ENCODE data around the gene EQTN. TPM values are rescaled to one million over a fixed set of nuclear protein-coding genes. Genes with fewer than 3 reads are reported as not detected.
A peak's percentile ranks its signal among the peaks of the same experiment; 100 is the strongest.

Gene EQTN
- total and polyA plus RNA-seq, 2 of the 13 experiments (the other 11 are each of a cell fraction or from before 2014, with no cell fraction given), result not detected

DNA sequence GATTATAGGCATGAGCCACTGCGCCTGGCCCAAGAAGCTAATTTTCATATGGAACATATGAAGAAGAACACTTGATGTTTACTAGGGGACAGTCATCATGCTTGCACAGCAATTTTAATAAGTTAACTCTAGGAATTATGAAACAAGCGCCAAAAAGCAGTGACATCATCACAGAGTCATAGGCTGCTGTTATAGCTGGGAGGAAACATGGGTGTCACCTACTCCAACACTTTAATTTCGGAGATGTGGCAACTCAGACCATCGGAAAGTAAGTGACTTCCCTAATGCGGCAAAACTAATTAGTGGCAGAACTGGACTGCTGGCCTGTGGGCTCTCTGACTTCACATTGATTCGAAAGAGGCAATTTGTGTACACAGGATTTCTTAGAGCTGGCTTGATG lies 38.1 kb upstream of the EQTN start:
- no peak overlapping the region for H3K4me3 ChIP-seq (replicated peaks in 1 of 3; ENCODE audit: insufficient read depth in 1 of 3, low read depth in 2 of 3, low read length in 3 of 3)
- H3K27ac ChIP-seq (ENCODE audit: extremely low read length, insufficient read depth, low read length), result no peak overlapping the region
- H3K4me1 ChIP-seq (ENCODE audit: insufficient read depth, low read length), result no peaks in the 10 kb centered on the region
- ATAC-seq (no peak), DNase-seq (ENCODE audit: low spot score) (no peak), FAIRE-seq (no peak)
- ChIA-PET POLR2A (no interaction called here), CTCF (ENCODE audit: low intra/inter-chr PET ratio, low total read pairs) (interaction anchor here (0.8 to 3.3 kb wide), 2 partner anchors 195 to 213 kb away, joined by 3 to 46 read pairs; partner anchors contain the start of gene MOB3B)
- TF ChIP-seq, protein P1, sequence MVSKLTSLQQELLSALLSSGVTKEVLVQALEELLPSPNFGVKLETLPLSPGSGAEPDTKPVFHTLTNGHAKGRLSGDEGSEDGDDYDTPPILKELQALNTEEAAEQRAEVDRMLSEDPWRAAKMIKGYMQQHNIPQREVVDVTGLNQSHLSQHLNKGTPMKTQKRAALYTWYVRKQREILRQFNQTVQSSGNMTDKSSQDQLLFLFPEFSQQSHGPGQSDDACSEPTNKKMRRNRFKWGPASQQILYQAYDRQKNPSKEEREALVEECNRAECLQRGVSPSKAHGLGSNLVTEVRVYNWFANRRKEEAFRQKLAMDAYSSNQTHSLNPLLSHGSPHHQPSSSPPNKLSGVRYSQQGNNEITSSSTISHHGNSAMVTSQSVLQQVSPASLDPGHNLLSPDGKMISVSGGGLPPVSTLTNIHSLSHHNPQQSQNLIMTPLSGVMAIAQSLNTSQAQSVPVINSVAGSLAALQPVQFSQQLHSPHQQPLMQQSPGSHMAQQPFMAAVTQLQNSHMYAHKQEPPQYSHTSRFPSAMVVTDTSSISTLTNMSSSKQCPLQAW (CRISPR knock-in tag; IDR thresholded peaks at IDR 0.05), result no peak
- TF ChIP-seq CREB1 (IDR thresholded peaks at IDR 0.05), result 0 out of 2 replicates have a peak, but pooled peaks have one; percentile 22
- no peak for TF ChIP-seq CREB1 (CRISPR knock-in tag; IDR thresholded peaks at IDR 0.05)
- no TSS peak for BruUV-seq (replicated peaks)
- H3K36me3 ChIP-seq (replicated peaks in 1 of 2; ENCODE audit: control insufficient read depth in 1 of 2, insufficient read depth in 2 of 2, low read length in 2 of 2), result no peaks in the 10 kb centered on the region
- H3K27me3 ChIP-seq (ENCODE audit: control insufficient read depth in 1 of 2, insufficient read depth in 2 of 2, low read length in 2 of 2), result peaks cover 0 to 12% of the 10 kb centered on the region in 2 experiments; a peak in 2 of 5 replicates
- in situ Hi-C loops (cut with HindIII; ENCODE audit: extremely low pct_ligation_motif_present, low pct_unique_long_range_greater_than_20kb) (loop anchor here (25.0 kb wide), 1 partner anchor 727 kb away; no protein-coding TSS in a partner anchor), intact Hi-C loops (cut with micrococcal nuclease; ENCODE audit: unreplicated experiment) (no loop called here)
- no peaks in the 10 kb centered on the region for H4K20me1 ChIP-seq (ENCODE audit: insufficient read depth, low read length)
- H3K9ac ChIP-seq (ENCODE audit: insufficient read depth, low read depth, low read length), result no peak overlapping the region
- 39% methylated on average over 5 of the region's 6 CpGs for WGBS (ENCODE audit: low lambda C conversion rate)
- H3K4me2 ChIP-seq (ENCODE audit: low read depth, low read length), result no peak overlapping the region
- H3K9me3 ChIP-seq (ENCODE audit: low read length), result no peaks in the 10 kb centered on the region
- no peak overlapping the region for H2AFZ ChIP-seq (ENCODE audit: low read length)
- H3K79me2 ChIP-seq (ENCODE audit: insufficient read depth, low read length), result no peaks in the 10 kb centered on the region

DNA sequence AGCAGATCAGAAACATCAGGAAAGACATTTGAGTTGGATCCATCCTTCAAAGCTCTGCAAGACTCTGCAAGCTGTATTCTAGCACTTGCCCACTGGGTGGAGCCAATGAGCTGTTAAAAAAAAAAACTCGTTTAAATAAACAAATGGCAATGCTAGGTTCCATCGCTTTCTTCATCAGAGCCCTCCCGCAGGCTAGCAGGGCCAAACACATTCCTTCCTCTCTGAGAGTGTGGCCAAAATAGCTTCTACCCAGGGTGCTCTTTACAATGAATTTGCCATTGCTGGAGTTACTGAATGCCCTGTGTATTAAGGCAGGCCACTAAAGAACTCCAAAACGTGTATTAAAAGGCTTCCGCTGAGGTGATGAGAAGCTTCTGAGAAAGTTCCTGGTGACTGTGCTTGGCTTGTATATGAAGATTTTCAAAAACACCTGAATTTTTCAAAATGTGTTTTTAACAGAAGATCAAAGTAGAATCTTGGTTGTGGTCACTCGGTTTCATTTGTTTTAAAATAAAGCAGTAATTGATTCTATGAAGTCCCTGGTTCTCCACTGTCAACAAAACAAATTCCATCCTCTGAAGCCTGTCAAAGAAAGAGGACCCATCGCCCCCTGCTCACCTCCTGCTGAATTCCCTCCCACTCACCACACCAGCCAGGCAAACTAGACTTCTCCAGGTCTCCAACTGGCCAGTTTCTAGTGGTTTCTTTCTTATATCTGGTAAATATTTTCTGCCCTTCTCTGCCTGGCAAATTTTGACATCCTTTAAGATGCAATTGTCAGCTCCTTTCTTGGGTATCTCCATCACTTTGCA lies 36.5 kb upstream of the EQTN start:
- H2AFZ ChIP-seq (ENCODE audit: low read length), result no peak overlapping the region
- no peaks in the 10 kb centered on the region for H4K20me1 ChIP-seq (ENCODE audit: insufficient read depth, low read length)
- intact Hi-C loops (cut with micrococcal nuclease; ENCODE audit: unreplicated experiment), result loop anchor here (1.0 kb wide), 3 partner anchors 196 to 740 kb away; partner anchors contain the start of gene MOB3B
- H3K9ac ChIP-seq (ENCODE audit: insufficient read depth, low read depth, low read length), result no peak overlapping the region
- peak; percentile 57 for DNase-seq (ENCODE audit: low spot score)
- CTCF ChIA-PET (ENCODE audit: low intra/inter-chr PET ratio, low total read pairs), result interaction anchor here (1.4 to 3.3 kb wide), 2 partner anchors 197 to 215 kb away, joined by 21 to 46 read pairs; partner anchors contain the start of gene MOB3B
- H3K36me3 ChIP-seq (replicated peaks in 1 of 2; ENCODE audit: control insufficient read depth in 1 of 2, insufficient read depth in 2 of 2, low read length in 2 of 2), result no peaks in the 10 kb centered on the region
- WGBS (ENCODE audit: low lambda C conversion rate), result 19% methylated on average over 7 of the region's 7 CpGs
- FAIRE-seq, result peak; percentile 74
- no peak overlapping the region for H3K27ac ChIP-seq (ENCODE audit: extremely low read length, insufficient read depth, low read length)
- in situ Hi-C loops (cut with HindIII; ENCODE audit: extremely low pct_ligation_motif_present, low pct_unique_long_range_greater_than_20kb), result loop anchor here (5.0 to 25.0 kb wide), 2 partner anchors 194 to 729 kb away; partner anchors contain the start of gene MOB3B
- H3K27me3 ChIP-seq (ENCODE audit: control insufficient read depth in 1 of 2, insufficient read depth in 2 of 2, low read length in 2 of 2), result peaks cover 0 to 15% of the 10 kb centered on the region in 2 experiments; a peak in 2 of 5 replicates
- BruUV-seq (replicated peaks), result no TSS peak
- no peaks in the 10 kb centered on the region for H3K4me1 ChIP-seq (ENCODE audit: insufficient read depth, low read length)
- peak; percentile 87 for ATAC-seq
- no peak overlapping the region for H3K4me3 ChIP-seq (replicated peaks in 1 of 3; ENCODE audit: insufficient read depth in 1 of 3, low read depth in 2 of 3, low read length in 3 of 3)
- no peak overlapping the region for H3K4me2 ChIP-seq (ENCODE audit: low read depth, low read length)
- POLR2A ChIA-PET, result no interaction called here
- no peaks in the 10 kb centered on the region for H3K79me2 ChIP-seq (ENCODE audit: insufficient read depth, low read length)
- H3K9me3 ChIP-seq (ENCODE audit: low read length), result no peaks in the 10 kb centered on the region
- TF ChIP-seq ZNF792 (CRISPR knock-in tag; IDR thresholded peaks at IDR 0.05) (no peak), NR1H2 (CRISPR knock-in tag; IDR thresholded peaks at IDR 0.05; ENCODE audit: borderline replicate concordance, low read depth) (no peak), ZNF317 (CRISPR knock-in tag; IDR thresholded peaks at IDR 0.05) (0 out of 2 replicates have a peak, but pooled peaks have one; percentile 60), ZNF362 (CRISPR knock-in tag; IDR thresholded peaks at IDR 0.05; ENCODE audit: borderline replicate concordance) (peak; percentile 89), STAG1 (CRISPR knock-in tag; IDR thresholded peaks at IDR 0.05) (peak; percentile 86), SMC3 (IDR thresholded peaks at IDR 0.05; ENCODE audit: low read length) (peak; percentile 83), ZNF558 (CRISPR knock-in tag; IDR thresholded peaks at IDR 0.05; ENCODE audit: borderline replicate concordance) (no peak), ZBTB7B (CRISPR knock-in tag; IDR thresholded peaks at IDR 0.05) (no peak), RAD21 (CRISPR knock-in tag; IDR thresholded peaks at IDR 0.05) (peak; percentile 65)
- TF ChIP-seq, protein P2, sequence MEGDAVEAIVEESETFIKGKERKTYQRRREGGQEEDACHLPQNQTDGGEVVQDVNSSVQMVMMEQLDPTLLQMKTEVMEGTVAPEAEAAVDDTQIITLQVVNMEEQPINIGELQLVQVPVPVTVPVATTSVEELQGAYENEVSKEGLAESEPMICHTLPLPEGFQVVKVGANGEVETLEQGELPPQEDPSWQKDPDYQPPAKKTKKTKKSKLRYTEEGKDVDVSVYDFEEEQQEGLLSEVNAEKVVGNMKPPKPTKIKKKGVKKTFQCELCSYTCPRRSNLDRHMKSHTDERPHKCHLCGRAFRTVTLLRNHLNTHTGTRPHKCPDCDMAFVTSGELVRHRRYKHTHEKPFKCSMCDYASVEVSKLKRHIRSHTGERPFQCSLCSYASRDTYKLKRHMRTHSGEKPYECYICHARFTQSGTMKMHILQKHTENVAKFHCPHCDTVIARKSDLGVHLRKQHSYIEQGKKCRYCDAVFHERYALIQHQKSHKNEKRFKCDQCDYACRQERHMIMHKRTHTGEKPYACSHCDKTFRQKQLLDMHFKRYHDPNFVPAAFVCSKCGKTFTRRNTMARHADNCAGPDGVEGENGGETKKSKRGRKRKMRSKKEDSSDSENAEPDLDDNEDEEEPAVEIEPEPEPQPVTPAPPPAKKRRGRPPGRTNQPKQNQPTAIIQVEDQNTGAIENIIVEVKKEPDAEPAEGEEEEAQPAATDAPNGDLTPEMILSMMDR (CRISPR knock-in tag; IDR thresholded peaks at IDR 0.05), result peak; percentile 77

Measured in HepG2 (cell line).